NK-92 (cell line): ENCODE results near the gene VWA5B2.

ENCODE experiments used
- DNase-seq: peaks from one replicate; lab custom pipeline; 2025; ENCODE audit not compliant: unreplicated experiment; lab: John Stamatoyannopoulos, UW

Gene VWA5B2

DNA sequence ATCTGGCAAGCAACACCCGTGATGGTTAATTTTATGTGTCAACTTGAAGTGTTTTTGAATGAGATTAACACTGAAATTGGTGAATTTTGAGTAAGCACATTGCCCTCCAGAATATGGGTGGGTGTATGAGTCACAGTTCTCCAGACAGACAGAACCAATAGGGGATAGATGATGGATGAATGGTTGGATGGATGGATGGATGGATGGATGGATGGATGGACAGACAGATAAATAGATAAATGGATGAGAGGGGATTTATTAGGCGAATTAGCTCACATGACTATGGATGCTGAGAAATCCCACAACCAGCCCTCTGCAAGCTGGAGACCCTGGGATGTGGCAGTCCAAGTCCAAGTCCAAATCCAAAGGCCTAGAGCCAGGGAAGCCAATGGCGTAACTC is 5.4 kb upstream of the VWA5B2 start:
- no peak for DNase-seq

DNA sequence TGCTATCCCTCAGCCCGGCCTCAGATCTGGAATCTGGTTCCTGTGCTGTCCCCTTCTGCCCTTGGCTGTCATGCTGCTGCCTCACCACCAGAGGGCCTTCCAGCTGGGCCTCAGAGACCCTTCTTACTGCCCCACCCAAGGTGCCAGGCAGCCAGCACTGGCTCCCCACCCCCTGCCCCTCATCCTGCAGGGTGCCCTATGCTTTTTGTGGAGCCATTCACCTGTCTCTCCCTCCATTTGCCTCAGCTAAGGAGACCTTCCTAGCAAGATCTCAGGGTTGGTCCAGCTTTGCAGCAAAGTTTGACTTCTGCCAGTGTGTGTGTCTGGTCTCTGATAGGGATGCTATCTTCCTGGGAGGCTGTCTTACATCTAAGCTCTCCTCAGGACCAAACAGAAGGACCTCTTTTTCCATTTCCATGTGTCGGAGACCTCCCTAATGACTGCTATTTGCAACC is 1.9 kb upstream of the VWA5B2 start:
- no peak for DNase-seq

DNA sequence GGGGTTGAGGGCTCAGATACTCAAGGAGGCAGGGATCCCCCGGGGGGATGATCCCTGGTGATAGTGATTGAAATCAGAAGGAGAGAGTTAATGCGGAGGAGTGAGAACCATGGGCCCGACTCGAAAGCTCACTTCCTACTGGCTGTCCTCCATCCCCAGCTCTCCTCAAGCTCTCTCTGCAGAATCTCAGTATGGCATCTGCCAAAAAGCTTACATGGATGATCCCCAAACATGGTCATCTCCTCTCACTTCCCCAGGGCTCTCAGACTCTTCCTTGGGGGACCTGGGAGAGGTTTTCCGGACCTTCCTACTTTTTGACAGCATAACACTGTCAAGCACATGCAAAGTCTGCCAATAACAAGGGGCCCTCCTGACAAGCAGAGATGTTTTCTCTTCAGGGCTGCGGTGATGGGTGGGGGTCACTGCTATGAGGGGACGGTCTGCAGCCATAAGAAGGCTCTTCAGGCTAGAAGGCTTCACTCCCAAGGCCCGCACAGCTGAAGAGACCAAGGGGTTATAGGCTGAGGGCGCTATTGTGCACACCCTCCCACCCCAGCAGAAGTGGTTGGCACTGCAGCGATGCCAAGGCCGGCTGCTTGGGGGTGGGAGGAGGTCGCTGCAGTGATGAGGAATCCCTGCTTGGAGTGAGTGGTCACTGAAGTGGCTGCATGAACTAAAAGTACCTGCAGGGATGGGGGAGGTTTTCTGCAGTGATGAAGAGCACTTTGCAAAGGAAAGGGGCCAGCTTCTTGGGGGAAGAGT is 828 bp upstream of the VWA5B2 start:
- no peak for DNase-seq

DNA sequence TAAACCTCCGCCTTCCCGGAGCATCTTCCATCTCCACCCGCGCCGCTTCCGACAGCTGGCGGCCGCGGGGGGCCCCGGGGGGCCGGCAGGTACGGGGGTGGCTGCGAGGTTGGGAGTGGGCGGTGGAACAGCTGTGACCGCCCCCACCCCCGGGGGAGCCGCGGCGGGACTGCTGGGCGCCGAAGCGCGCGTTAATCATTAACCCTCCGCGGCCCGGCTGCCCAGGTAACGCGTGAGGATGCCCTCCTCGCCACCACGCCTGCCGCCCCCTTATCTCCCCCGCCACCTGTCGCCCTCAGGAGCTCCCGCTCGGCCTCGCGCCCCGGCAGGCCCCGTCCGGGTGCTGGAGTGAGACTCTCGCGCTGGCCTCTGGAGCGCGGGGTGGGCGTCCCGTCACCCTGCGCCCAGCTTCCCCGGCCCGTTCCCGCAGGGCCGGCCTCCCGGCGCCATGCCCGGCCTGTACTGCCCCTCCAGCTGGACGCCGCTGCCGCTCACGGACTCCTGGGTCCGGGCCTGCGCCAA is 757 bp downstream of the VWA5B2 start:
- DNase-seq = no peak

DNA sequence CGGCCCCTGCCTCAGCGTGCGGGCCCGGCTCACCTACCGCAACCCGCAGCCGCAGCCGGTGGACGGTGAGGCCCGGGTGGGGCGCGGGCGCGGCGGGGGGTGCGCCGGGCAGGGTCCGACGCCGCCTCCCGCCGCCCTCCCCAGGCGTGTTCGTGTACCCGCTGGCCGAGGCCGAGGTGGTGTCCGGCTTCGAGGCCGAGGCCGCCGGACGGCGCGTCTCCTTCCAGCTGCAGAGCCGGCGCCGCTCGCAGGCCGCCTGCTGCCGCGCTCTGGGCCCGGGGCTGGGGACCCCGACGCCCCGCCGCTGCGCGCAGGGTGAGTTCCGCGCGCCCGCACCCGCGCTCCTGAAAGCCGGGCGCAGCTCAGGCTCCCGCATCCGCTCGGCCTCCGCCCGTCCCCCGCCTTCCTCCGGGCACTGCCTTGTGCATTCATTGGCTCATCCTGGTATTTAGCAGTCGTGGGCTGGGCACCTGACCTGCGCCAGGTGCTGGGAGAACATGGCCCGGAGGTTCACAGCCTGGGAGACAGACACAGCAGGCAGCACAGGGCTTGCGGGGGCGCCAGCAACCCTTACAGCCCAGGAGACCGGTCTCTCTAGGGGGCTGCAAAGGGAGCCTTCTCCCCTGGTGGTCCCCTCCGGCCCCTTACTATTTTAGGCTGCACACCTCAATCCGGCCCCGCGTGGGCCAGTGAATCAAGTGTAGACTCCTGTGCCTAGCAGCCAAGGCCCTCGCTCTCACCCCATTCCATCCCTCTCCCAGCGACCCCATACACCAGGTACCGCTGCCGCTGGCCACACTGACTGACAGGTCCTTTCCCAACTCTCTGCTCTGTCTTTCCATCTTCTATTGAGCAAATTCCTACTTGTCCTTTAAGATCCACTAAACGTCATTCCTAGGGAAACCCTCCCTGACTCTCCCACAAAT is 1.5 kb downstream of the VWA5B2 start:
- no peak for DNase-seq

DNA sequence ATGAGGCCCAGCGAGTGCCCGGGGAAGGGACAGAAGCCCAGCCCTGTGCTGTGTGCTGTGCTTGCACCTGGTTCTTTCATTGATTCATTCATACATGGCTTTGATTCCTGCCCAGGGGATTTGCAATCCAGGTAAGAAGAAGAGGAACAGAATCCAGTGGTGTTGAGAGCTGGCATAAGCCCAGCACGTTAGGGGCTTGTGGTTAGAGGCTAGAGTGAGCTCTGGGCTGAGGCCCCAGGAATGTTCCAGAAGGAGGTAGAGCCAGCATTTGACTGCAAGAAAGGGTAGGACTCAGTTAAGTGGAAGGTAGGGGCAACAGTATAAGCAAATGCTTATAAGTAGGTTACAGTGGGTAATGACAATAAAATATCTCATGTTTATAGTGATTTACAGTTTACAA is 2.3 kb downstream of the VWA5B2 start:
- no peak for DNase-seq

DNA sequence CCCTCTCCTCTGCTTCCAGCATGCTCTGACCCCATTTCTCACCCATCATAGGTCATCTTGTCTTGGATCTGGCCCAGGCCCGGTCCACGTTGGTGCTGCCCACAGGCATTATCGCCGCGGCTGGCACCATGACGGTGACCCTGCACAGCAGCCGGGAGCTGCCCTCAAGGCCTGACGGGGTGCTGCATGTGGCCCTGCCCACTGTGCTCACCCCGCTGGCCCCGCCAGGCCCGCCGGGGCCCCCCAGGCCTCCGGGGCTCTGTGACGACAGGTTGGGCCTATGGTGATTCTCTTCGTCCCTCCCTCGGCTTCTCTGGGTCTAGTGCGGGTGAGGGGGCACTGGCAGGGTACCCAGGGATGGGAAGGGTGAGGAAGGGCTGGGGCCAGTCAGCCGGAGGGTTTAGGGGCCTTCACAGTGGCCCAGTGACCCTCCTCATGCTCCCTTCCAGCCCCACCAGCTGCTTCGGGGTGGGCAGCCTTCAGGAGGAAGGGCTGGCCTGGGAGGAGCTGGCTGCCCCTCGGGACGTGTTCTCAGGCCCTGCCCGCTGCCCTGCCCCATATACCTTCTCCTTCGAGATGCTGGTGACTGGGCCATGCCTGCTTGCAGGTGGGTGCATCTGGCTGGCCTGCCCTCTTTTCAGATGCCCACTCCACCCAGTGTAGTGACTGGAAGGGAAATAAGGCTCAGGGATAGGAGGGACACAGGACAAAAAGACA is 3.9 kb downstream of the VWA5B2 start:
- DNase-seq = no peak

DNA sequence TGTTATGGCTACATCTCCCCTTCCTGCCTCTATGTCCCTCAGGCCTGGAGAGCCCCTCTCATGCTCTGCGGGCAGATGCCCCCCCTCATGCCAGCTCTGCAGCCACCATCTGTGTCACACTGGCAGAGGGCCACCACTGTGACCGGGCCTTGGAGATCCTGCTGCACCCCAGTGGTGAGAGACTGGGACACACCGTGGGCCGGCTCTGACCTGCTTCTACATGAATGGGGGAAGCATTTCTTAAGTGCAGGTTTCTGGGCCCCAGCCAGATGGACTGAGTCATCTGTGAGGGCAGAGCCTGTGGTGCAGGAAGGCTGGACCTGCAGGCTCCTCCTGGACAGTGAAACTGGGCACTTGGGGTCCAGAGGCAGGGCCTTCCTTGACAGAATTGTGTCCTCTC is 4.8 kb downstream of the VWA5B2 start:
- no peak for DNase-seq

DNA sequence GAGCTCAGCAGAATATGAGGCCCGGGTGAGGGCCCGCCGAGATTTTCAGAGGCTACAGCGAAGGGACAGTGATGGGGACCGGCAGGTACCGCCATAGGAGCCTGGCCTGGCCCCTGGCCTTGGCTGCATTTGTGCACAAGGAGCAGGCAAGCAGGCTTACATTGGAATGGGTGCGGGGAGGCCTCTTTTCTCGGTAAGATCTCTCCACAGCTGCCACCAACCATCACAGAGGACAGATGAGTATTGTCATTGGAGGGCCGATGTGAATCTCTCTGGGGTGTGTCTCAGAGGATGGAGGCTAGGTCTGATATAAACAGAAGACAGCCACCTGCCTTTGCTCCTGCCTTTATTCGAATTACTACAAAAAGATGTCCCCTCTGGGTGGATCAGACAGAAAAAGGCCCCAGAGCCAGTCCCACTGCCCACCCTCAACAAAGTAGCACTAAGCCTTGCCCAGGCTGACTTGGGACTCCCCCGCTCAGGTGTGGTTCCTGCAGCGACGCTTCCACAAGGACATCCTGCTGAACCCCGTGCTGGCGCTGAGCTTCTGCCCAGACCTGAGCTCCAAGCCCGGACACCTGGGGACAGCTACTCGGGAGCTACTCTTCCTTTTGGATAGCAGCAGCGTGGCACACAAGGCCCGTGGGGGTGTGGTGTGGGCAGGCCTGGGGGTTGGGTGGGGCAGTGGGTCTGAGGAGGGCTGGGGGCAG is 5.4 kb downstream of the VWA5B2 start:
- DNase-seq = no peak

DNA sequence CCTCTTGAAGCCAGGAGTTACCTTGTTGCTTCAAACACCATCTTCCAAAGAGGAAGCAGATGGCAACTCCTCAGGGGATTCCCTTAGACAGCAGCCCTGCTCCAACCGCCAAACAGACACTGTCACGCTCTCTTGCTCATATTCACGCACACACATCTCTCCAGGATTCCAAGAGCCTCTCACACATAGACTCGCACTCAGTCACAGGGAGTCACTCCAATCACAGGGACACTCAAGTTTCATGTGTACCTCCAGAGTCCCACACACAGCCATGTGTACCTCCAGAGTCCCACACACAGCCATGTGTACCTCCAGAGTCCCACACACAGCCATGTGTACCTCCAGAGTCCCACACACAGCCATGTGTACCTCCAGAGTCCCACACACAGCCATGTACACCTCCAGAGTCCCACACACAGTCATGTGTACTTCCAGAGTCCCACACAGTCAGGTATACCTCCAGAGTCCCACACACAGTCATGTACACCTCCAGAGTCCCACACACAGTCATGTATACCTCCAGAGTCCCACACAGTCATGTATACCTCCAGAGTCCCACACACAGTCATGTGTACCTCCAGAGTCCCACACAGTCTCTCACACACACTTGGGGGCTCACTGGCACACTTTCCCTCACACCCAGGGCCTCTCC is 6.1 kb downstream of the VWA5B2 start:
- no peak for DNase-seq

DNA sequence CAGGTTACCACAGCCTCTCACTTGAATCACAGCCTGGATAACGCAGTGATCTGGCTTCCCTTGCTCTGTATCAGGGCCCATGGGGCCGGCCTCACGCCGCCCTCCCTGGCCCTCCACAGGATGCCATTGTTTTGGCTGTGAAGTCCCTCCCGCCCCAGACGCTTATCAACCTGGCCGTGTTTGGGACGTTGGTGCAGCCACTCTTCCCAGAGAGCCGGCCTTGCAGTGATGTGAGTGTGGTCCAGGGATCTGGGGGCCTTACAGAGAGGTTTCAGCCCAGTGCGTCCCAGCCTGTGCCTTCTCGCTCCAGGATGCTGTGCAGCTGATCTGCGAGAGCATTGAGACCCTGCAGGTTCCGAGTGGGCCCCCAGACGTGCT is 6.6 kb downstream of the VWA5B2 start:
- no peak for DNase-seq

DNA sequence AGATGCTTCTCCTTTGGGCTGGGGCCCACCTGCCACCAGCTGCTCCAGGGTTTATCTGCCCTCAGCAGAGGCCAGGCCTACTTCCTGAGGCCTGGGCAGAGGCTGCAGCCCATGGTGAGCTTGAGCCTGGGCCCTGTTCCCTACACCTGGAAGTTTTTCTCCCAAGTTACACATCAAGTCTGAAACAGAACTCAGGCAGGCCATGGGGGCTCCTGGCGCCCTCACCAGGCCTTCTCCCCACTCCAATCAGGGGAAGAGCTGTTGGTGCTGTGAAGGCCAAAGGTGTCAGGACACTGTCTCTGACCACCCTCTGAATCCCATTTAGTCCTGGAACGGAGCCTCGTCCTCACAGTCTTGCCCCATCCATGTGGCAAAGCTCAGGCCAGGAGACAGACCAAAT is 7.3 kb downstream of the VWA5B2 start:
- DNase-seq = no peak

DNA sequence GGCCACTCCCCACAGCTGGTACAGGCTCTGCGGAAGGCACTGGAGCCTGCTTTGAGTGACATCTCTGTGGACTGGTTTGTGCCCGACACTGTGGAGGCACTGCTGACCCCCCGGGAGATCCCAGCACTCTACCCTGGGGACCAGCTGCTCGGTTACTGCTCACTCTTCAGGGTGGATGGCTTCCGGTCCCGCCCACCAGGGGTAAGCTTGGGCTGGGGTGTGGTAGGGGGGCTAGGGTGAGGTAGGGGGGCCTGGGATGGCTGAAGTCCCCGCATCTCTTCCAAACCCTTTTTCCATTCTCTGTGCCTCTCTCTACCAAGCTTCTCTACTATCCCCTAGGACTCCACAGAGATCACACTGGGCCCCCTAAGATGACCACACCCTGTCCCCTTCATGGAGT is 7.8 kb downstream of the VWA5B2 start:
- no peak for DNase-seq

DNA sequence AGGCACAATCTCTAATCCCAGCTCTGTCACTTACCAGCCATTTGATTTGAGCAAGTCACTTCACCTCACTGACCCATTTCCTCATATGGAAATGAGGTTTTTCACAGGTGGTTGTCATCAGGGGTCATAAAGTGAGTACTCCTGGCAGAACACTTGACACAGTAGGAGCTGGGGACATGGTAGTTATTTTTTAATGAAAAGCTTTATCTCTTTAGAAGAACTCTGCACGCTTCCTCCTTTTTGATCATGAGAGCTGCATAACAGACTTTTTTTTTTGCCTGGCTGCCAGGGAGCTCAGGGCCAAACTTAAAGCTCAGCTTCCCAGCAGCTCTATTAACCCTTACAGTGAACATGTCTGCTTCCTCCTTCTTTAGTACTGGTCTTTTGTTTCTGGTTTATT is 8.4 kb downstream of the VWA5B2 start:
- DNase-seq = no peak

DNA sequence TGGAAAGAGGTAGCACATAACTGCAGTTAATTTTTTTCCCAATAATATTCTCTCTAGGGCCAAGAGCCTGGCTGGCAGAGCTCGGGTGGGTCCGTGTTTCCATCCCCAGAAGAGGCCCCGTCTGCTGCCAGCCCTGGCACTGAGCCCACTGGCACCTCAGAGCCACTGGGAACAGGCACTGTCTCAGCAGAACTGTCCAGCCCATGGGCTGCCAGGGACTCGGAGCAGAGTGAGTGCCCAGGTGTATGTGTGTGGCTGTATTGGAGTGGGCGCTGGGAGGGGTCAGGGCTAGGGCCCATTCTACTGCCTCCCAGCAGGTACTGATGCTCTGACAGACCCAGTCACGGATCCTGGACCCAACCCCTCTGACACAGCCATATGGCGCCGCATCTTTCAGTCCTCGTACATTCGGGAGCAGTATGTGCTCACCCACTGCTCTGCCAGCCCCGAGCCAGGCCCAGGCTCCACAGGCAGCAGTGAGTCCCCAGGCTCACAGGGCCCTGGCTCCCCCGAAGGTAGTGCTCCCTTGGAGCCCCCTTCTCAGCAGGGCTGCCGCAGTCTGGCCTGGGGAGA is 8.9 kb downstream of the VWA5B2 start:
- no peak for DNase-seq

DNA sequence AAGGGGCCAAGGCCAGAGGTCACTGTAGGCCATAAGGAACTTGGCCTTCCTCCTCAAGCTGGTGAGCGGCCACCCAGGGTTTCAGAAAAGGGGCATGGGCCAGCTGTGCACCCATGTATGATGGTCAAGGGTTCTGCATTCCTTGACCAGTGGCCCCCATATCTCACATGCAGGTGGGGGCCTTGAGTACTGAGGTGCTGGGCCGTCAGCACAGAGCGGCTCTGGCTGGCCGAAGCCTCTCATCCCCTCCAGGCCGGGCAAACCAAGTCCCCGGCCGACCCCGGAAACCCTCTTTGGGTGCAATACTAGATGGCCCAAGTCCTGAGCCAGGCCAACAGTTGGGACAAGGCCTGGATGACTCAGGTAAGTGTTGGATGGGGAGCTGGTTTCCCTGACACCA is 9.8 kb downstream of the VWA5B2 start:
- DNase-seq = no peak

DNA sequence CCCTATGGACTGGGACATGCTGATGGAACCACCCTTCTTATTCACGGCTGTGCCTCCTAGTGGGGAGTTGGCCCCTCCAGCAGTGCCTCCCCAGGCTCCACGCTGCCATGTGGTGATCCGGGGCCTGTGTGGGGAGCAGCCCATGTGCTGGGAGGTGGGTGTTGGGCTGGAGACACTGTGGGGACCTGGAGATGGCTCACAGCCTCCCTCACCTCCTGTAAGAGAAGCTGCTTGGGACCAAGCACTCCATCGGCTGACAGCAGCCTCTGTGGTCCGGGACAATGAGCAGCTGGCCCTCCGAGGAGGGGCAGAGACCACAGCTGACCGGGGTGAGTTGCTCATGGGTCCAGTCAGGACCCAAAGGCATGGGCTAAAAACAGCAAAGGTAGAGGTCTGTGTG is 10.3 kb downstream of the VWA5B2 start:
- DNase-seq = no peak

DNA sequence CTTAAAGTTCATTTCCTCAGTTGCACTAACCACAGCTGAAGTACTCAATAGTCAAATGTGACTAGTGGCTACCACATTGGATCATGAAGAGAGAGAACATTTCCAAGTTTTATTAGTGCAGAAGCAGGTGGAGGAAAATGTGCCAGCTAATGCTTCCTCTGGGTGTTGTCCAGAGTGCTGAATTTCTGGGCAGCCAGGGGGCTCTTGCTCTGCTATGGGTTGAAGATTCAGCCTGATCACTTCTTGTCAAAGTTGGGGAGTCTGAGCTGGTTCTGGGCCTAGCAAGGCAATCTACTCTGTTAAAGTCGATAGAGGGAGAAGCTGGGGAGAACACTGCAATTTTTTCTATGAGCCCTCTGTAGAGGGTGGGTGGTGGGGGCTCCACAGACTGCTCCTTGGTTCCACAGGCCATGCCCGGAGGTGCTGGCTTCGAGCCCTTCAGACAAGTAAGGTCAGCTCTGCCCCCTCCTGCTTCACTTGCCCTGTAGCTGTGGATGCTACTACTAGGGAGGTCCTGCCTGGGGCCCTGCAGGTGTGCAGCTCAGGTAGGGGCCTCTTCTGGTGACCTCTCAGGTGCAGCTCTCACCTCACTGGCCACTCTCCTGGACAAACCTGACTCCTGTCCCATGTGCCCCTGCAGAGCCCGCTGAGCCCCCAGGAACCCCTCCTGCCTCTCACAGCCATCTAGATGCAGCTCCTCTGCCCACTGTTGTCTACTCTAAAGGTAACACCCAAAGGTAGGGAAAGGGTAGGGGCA is 11.2 kb downstream of the VWA5B2 start:
- no peak for DNase-seq

DNA sequence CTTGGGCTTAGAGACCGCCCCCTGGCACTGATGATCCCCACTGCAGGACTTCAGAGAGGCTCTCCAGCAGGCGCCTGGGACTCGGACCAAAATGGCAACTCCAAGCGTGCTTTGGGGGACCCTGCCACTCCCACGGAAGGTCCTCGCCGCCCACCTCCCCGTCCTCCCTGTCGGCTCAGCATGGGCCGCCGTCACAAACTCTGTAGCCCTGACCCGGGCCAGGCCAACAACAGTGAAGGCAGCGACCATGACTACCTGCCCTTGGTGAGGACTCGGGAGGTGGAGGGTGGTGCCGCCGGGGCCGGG is 11.7 kb downstream of the VWA5B2 start:
- no peak for DNase-seq
